Gastroesophageal sphincter (tissue), 4 donors: ENCODE results near the gene CDC42EP3. TPM values are rescaled to one million over a fixed set of nuclear protein-coding genes. Genes with fewer than 3 reads are reported as not detected.

Experiments
- ATAC-seq: fragments of 150-250 bp; one replicate; pipeline ENCODE4 v1.9.1; 2016; ENCODE audit warnings: mild to moderate bottlenecking, moderate library complexity
- H3K27ac ChIP-seq, 4 donors: fragments of 200-600 bp; sonication (generic) in 3 of 4; 1 replicate in 3 of 4; 2 replicates in 1 of 4; pipeline ENCODE4 v1.5.1; 2016 to 2019
- H3K27me3 ChIP-seq: fragments of 200-600 bp; sonication (generic); one replicate; pipeline ENCODE4 v1.5.1; 2019
- H3K36me3 ChIP-seq, 2 donors: fragments of 200-600 bp; sonication (generic); one replicate each; pipeline ENCODE4 v1.5.1; 2019; ENCODE audit warnings: control low read depth in 1 of 2
- H3K4me1 ChIP-seq, 3 donors: fragments of 200-600 bp; sonication (generic); 1 replicate in 2 of 3; 2 replicates in 1 of 3; pipeline ENCODE4 v1.5.1; 2016 to 2019; ENCODE audit warnings: control low read depth in 2 of 3
- H3K4me3 ChIP-seq, 2 donors: fragments of 200-600 bp; sonication (generic); one replicate each; pipeline ENCODE4 v1.5.1; 2019; ENCODE audit warnings: mild to moderate bottlenecking in 1 of 2, moderate library complexity in 1 of 2
- H3K9me3 ChIP-seq, 3 donors: fragments of 200-600 bp; sonication (generic); one replicate each; pipeline ENCODE4 v1.5.1; 2017 to 2019; ENCODE audit warnings: control low read depth in 2 of 3
- EP300 ChIP-seq: sonication (generic); formaldehyde crosslinking; IDR thresholded peaks from one replicate; pipeline ENCODE4 v1.6.1; 2017; ENCODE audit warnings: antibody characterized with exemption, mild to moderate bottlenecking
- POLR2A ChIP-seq, 2 donors: fragments of 450-650 bp; IDR thresholded peaks; one replicate each; pipeline ENCODE4 v1.6.1; 2017; ENCODE audit warnings: antibody characterized with exemption in 2 of 2, mild to moderate bottlenecking in 2 of 2, moderate library complexity in 1 of 2
- POLR2AphosphoS5 ChIP-seq: sonication (generic); formaldehyde crosslinking; IDR thresholded peaks from one replicate; pipeline ENCODE4 v1.6.1; 2017; ENCODE audit warnings: antibody characterized with exemption
- WGBS, 2 donors: methylation state at CpG; one replicate each; pipeline ENCODE4 v1.1.5; 2018; ENCODE audit warnings: low coverage in 1 of 2; 5-methylcytosine and 5-hydroxymethylcytosine counted together
- total RNA-seq, 4 donors: library from RNA; depleted of rRNA; stranded (reverse); fragments of >200 nt; gene quantifications; one replicate each; pipeline ENCODE4 v1.1.0, GENCODE V29; 2016
- TF ChIP-seq, protein P1 (sequence below), 4 experiments: fragments of 200-600 bp in 2 of 4; fragments of 450-650 bp in 2 of 4; sonication (generic) in 1 of 4; IDR thresholded peaks; one replicate each; pipeline ENCODE4 v1.5.1; 2017 to 2019; ENCODE audit warnings: antibody characterized with exemption in 4 of 4, mild to moderate bottlenecking in 2 of 4, moderate library complexity in 2 of 4

Gene CDC42EP3
- total RNA-seq, 4 donors from 2014 or later, result 39.4 to 198 (median 87.4) TPM

GRCh38 chr2:37658682-37659081, 12.8 kb downstream of the CDC42EP3 start:
- Histone ChIP-seq H3K4me1 (peaks cover 24 to 100% (median 43%) of the 10 kb centered on the region in 3 donors), H3K9me3 (no peaks in the 10 kb centered on the region), H3K27ac (peak overlapping the region; percentile 31 to 76 (median 74))

GRCh38 chr2:37657471-37657870, 14.0 kb downstream of the CDC42EP3 start:
- no peak for ATAC-seq
- WGBS, 2 donors, result 87 to 94% methylated on average over 3 to 4 of the region's 4 CpGs
- Histone ChIP-seq H3K4me3 (no peak overlapping the region), H3K36me3 (no peaks in the 10 kb centered on the region), H3K4me1 (peaks cover 24 to 100% (median 47%) of the 10 kb centered on the region in 3 donors), H3K27me3 (no peaks in the 10 kb centered on the region), H3K9me3 (no peaks in the 10 kb centered on the region), H3K27ac (peak overlapping the region; percentile 51 to 76 (median 74))
- TF ChIP-seq EP300 (no peak), POLR2AphosphoS5 (no peak), POLR2A (IDR thresholded peaks at IDR 0.05) (no peak)
- TF ChIP-seq, protein P1, sequence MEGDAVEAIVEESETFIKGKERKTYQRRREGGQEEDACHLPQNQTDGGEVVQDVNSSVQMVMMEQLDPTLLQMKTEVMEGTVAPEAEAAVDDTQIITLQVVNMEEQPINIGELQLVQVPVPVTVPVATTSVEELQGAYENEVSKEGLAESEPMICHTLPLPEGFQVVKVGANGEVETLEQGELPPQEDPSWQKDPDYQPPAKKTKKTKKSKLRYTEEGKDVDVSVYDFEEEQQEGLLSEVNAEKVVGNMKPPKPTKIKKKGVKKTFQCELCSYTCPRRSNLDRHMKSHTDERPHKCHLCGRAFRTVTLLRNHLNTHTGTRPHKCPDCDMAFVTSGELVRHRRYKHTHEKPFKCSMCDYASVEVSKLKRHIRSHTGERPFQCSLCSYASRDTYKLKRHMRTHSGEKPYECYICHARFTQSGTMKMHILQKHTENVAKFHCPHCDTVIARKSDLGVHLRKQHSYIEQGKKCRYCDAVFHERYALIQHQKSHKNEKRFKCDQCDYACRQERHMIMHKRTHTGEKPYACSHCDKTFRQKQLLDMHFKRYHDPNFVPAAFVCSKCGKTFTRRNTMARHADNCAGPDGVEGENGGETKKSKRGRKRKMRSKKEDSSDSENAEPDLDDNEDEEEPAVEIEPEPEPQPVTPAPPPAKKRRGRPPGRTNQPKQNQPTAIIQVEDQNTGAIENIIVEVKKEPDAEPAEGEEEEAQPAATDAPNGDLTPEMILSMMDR (IDR thresholded peaks at IDR 0.05), result no peak

More at GRCh38 chr2:37658682-37659081, 12.8 kb downstream of the CDC42EP3 start:
- Histone ChIP-seq H3K4me3 (no peak overlapping the region), H3K27me3 (no peaks in the 10 kb centered on the region), H3K36me3 (peaks cover 0 to 7% of the 10 kb centered on the region in 2 donors)
- WGBS, 2 donors, result 88 to 90% methylated on average over 2 to 3 of the region's 3 CpGs
- no peak for ATAC-seq
- TF ChIP-seq EP300 (no peak), POLR2AphosphoS5 (no peak), POLR2A (IDR thresholded peaks at IDR 0.05) (no peak)
- TF ChIP-seq, protein P1 (IDR thresholded peaks at IDR 0.05), result no peak

DNA sequence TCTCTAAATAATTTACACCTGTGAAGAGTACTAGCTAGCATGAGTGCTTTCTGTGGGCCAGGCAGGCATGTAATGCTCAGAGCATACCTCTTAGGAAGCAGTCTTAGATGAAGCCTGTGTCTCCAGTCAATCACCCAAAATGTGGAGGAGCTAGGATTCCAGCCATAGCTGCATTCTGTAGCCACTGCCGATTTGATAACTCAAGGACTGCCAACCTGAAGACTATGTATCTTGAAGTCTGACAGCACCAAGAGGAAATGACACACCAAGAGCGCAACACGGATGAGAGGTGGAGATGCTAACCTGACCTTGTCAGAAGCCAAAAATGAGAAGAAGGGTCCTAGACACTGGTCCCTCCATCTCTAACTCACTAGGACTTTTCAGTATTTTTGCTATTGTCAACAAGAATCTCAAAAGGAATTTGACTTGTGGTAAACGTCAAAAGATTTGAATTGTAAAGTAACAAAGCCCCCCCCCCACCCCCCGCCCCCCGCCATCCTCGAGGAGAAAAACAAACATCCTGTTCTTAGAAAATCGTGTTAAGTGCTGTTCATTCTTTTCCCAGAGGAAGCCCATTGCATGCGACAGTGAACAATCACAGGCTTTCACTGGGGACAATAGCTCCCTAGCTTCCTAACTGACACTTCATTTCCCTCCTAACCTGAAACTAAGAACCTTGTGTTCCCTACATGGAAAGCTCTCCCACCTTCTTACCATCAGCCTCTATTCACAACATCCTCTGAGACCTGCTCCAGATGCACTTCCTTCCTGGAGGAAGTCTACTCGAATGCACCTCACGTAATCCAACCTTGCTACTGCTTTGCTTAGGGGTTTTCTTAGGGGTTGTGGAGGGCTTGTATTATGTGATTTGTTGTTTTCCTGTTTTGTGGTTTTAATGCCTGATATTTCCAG, 14.7 kb downstream of the CDC42EP3 start:
- 51 to 62% methylated on average over 7 to 9 of the region's 11 CpGs for WGBS, 2 donors
- peak overlapping the region; percentile 11 to 76 (median 74) for H3K27ac ChIP-seq
- H3K27me3 ChIP-seq, result no peaks in the 10 kb centered on the region
- H3K4me3 ChIP-seq, result no peak overlapping the region
- no peaks in the 10 kb centered on the region for H3K36me3 ChIP-seq
- peak; percentile 34 for ATAC-seq
- peaks cover 24 to 100% (median 50%) of the 10 kb centered on the region in 3 donors for H3K4me1 ChIP-seq
- no peaks in the 10 kb centered on the region for H3K9me3 ChIP-seq
- no peak for TF ChIP-seq EP300
- TF ChIP-seq POLR2A (IDR thresholded peaks at IDR 0.05), result no peak
- no peak for TF ChIP-seq POLR2AphosphoS5
- TF ChIP-seq, protein P1 (IDR thresholded peaks at IDR 0.05), result no peak

- H3K27ac ChIP-seq, result peak overlapping the region; percentile 52 to 76 (median 74)
- H3K4me1 ChIP-seq, result peaks cover 26 to 100% (median 54%) of the 10 kb centered on the region in 3 donors
- no peak for ATAC-seq
- TF ChIP-seq POLR2A (IDR thresholded peaks at IDR 0.05), result no peak
- H3K27me3 ChIP-seq, result no peaks in the 10 kb centered on the region
- H3K9me3 ChIP-seq, result no peaks in the 10 kb centered on the region
- 57 to 65% methylated on average over 6 of the region's 7 CpGs for whole genome bisulfite sequencing, 2 donors
- no peak overlapping the region for H3K4me3 ChIP-seq
- H3K36me3 ChIP-seq, result no peaks in the 10 kb centered on the region
Measured at GRCh38 chr2:37654932-37655841, 16.3 kb downstream of the CDC42EP3 start.

DNA sequence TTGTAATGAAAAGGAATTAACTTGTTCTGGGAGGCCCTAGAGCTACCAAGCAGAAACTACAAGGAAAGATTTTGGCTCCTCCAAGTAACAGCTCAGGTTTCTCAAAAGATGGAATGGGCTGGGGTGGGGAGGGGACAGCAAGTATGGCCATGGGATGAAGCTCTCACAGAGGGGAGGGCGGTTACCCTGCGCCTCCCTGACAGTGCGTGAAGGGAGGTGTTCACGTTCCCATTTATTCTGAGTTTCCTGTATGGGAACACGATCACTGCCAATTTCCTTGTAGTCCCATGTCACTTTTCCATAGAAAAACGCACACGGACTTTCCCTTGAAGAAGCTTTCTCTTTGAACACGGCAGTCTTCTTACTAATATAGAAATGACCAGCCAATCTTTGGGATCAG, 17.0 kb downstream of the CDC42EP3 start:
- H3K27me3 ChIP-seq, result no peaks in the 10 kb centered on the region
- no peak overlapping the region for H3K4me3 ChIP-seq
- no peaks in the 10 kb centered on the region for H3K36me3 ChIP-seq
- no peak for ATAC-seq
- TF ChIP-seq EP300, result no peak
- no peak for TF ChIP-seq POLR2AphosphoS5
- no peak for TF ChIP-seq POLR2A (IDR thresholded peaks at IDR 0.05)
- TF ChIP-seq, protein P1 (IDR thresholded peaks at IDR 0.05), result no peak
- WGBS, 2 donors, result 65% methylated on average over 7 to 8 of the region's 8 CpGs
- peak overlapping the region; percentile 52 to 76 (median 74) for H3K27ac ChIP-seq
- H3K4me1 ChIP-seq, result peaks cover 26 to 100% (median 49%) of the 10 kb centered on the region in 3 donors
- H3K9me3 ChIP-seq, result no peaks in the 10 kb centered on the region
